HepG2 (cell line): Measurements from ENCODE around the gene PEAK1. TPM values are rescaled to one million over a fixed set of nuclear protein-coding genes. Genes with fewer than 3 reads are reported as not detected.

Source experiments
- ATAC-seq: fragments of 200-7000 bp; cut with Tn5 transposase; 3 replicates; pipeline ENCODE4 v1.9.1; 2020; ENCODE audit warnings: mild to moderate bottlenecking, moderate library complexity
- BruUV-seq: library from RNA; stranded (reverse); fragments of 400-500 nt; replicated peaks from 2 replicates; lab custom pipeline; 2021; lab: Mats Ljungman, UMichigan
- CTCF ChIA-PET: fragments of 300-600 bp; formaldehyde crosslinking; extraction: SDS; loops from one replicate; lab custom pipeline; 2021; ENCODE audit warnings: low total read pairs, inconsistent platforms, low intra/inter-chr PET ratio; lab: Yijun Ruan, JAX
- POLR2A ChIA-PET: fragments of 350-600 bp; sonication (Branson Sonifier 250); formaldehyde crosslinking; loops from one replicate; lab custom pipeline; 2020; ENCODE audit warnings: antibody characterized with exemption, inconsistent platforms; lab: Yijun Ruan, JAX
- DNase-seq: peaks from one replicate; pipeline ENCODE4 v3.0.0-alpha.2; 2015; ENCODE audit warnings: low spot score
- FAIRE-seq: peaks from 3 replicates; lab custom pipeline; 2011; peaks lifted over from hg19 to GRCh38; lab: Jason Lieb, UNC
- H2AFZ ChIP-seq: one replicate; pipeline ENCODE4 v1.6.1; 2011; ENCODE audit warnings: low read length, inconsistent platforms
- H3K27ac ChIP-seq: fragments of 300-600 bp; 3 replicates; pipeline ENCODE4 v1.8.0; 2011; ENCODE audit warnings: mixed run types, mild to moderate bottlenecking, mixed read lengths, low read length, inconsistent platforms; ENCODE audit not compliant: insufficient read depth; ENCODE audit errors: extremely low read length
- H3K27me3 ChIP-seq, 2 experiments: fragments of 200-600 bp in 1 of 2; 2 replicates in 1 of 2; 3 replicates in 1 of 2; pipeline versions ENCODE4 v1.6.0 to v1.8.0; 2011; ENCODE audit warnings: low read length in 2 of 2, mild to moderate bottlenecking in 2 of 2, moderate library complexity in 2 of 2, inconsistent platforms in 1 of 2; ENCODE audit not compliant: insufficient read depth in 2 of 2, control insufficient read depth in 1 of 2
- H3K36me3 ChIP-seq, 2 experiments: fragments of 200-600 bp in 1 of 2; replicated peaks in 1 of 2; 2 replicates in 1 of 2; 3 replicates in 1 of 2; pipeline versions ENCODE4 v1.5.1 to v1.8.0; 2011; ENCODE audit warnings: low read length in 2 of 2, inconsistent platforms in 1 of 2; ENCODE audit not compliant: insufficient read depth in 2 of 2, control insufficient read depth in 1 of 2
- H3K4me1 ChIP-seq: 2 replicates; pipeline ENCODE4 v1.5.1; 2012; ENCODE audit warnings: low read length, inconsistent platforms; ENCODE audit not compliant: insufficient read depth
- H3K4me2 ChIP-seq: 2 replicates; pipeline ENCODE4 v1.6.0; 2011; ENCODE audit warnings: low read depth, low read length, inconsistent platforms
- H3K4me3 ChIP-seq, 3 experiments: fragments of 200-600 bp in 1 of 3; sonication (generic), shearing (Covaris generic) in 1 of 3; replicated peaks in 1 of 3; 2 replicates each; pipeline ENCODE4 v1.5.1; 2011 to 2016; ENCODE audit warnings: low read length in 3 of 3, inconsistent platforms in 2 of 3, low read depth in 2 of 3, mild to moderate bottlenecking in 2 of 3, control low read depth in 1 of 3, mixed read lengths in 1 of 3; ENCODE audit not compliant: insufficient read depth in 1 of 3
- H3K79me2 ChIP-seq: one replicate; pipeline ENCODE4 v1.6.1; 2011; ENCODE audit warnings: low read length, inconsistent platforms; ENCODE audit not compliant: insufficient read depth
- H3K9ac ChIP-seq: 2 replicates; pipeline ENCODE4 v1.6.0; 2011; ENCODE audit warnings: mild to moderate bottlenecking, low read depth, low read length, inconsistent platforms; ENCODE audit not compliant: insufficient read depth
- H3K9me3 ChIP-seq: 2 replicates; pipeline ENCODE4 v1.5.1; 2012; ENCODE audit warnings: mild to moderate bottlenecking, low read length
- H4K20me1 ChIP-seq: 2 replicates; pipeline ENCODE4 v1.6.0; 2011; ENCODE audit warnings: inconsistent platforms, mild to moderate bottlenecking, low read length, moderate library complexity; ENCODE audit not compliant: insufficient read depth
- FOXO1 ChIP-seq: sonication (generic); formaldehyde crosslinking; IDR thresholded peaks from 2 replicates; pipeline ENCODE4 v1.4.0; 2020; ENCODE audit warnings: missing genetic modification reagents
- KDM1A ChIP-seq: IDR thresholded peaks from 2 replicates; pipeline ENCODE4 v1.6.1; 2016; ENCODE audit warnings: missing compliant biosample characterization
- NRL ChIP-seq: sonication (generic); formaldehyde crosslinking; IDR thresholded peaks from 2 replicates; pipeline ENCODE4 v1.5.0; 2020; ENCODE audit warnings: missing genetic modification reagents, mild to moderate bottlenecking, moderate library complexity, borderline replicate concordance
- PPARG ChIP-seq: conservative IDR thresholded peaks from 2 replicates; pipeline ENCODE4 v1.6.1; 2016; ENCODE audit warnings: missing biosample characterization, missing genetic modification reagents
- TEAD2 ChIP-seq: sonication (generic); formaldehyde crosslinking; IDR thresholded peaks from 2 replicates; pipeline ENCODE4 v1.9.0; 2021; ENCODE audit warnings: missing genetic modification reagents
- ZBTB8A ChIP-seq: sonication (generic); formaldehyde crosslinking; IDR thresholded peaks from 2 replicates; pipeline ENCODE4 v1.4.0; 2020; ENCODE audit warnings: mild to moderate bottlenecking, low read depth, missing genetic modification reagents, borderline replicate concordance
- ZFYVE20 ChIP-seq: sonication (generic); formaldehyde crosslinking; IDR thresholded peaks from 2 replicates; pipeline ENCODE4 v1.8.0; 2023; ENCODE audit warnings: low read depth, mild to moderate bottlenecking, moderate library complexity, missing genetic modification reagents, borderline replicate concordance
- ZNF160 ChIP-seq: sonication (generic); formaldehyde crosslinking; IDR thresholded peaks from 2 replicates; pipeline ENCODE4 v1.8.0; 2022; ENCODE audit warnings: mild to moderate bottlenecking, inconsistent platforms, missing genetic modification reagents
- ZNF282 ChIP-seq: fragments of 450-650 bp; IDR thresholded peaks from 2 replicates; pipeline ENCODE4 v1.6.1; 2018; ENCODE audit not compliant: partially characterized antibody
- ZNF296 ChIP-seq: sonication (generic); formaldehyde crosslinking; conservative IDR thresholded peaks from 2 replicates; pipeline ENCODE4 v1.5.0; 2020; ENCODE audit warnings: mild to moderate bottlenecking, missing genetic modification reagents
- ZNF382 ChIP-seq: sonication (generic); formaldehyde crosslinking; IDR thresholded peaks from 2 replicates; pipeline ENCODE4 v1.5.0; 2020; ENCODE audit warnings: missing genetic modification reagents, mild to moderate bottlenecking, borderline replicate concordance
- ZSCAN29 ChIP-seq: sonication (generic); formaldehyde crosslinking; conservative IDR thresholded peaks from 2 replicates; pipeline ENCODE4 v1.4.0; 2020; ENCODE audit warnings: mild to moderate bottlenecking, missing genetic modification reagents
- whole genome bisulfite sequencing: methylation state at CpG from one replicate; pipeline ENCODE4 v1.1.6; 2017; ENCODE audit warnings: low lambda C conversion rate; 5-methylcytosine and 5-hydroxymethylcytosine counted together
- in situ Hi-C: cut with HindIII; loops from 2 replicates; pipeline ENCODE4 v1.10.0; 2017; ENCODE audit warnings: low pct_unique_long_range_greater_than_20kb; ENCODE audit not compliant: extremely low pct_ligation_motif_present
- intact Hi-C: fragments of 100-400 bp; cut with micrococcal nuclease; formaldehyde crosslinking; loops from one replicate; pipeline ENCODE4 v1.10.0; 2022; ENCODE audit not compliant: unreplicated experiment
- polyA plus RNA-seq, 8 experiments: library from polyadenylated mRNA; depleted of rRNA in 3 of 8; stranded (reverse) in 7 of 8; unstranded in 1 of 8; fragments of >200 nt; fragmentation: Illumina TruSeq in 4 of 8; extraction: Trizol in 4 of 8; gene quantifications; 2 replicates each; pipeline versions ENCODE4 v1.2.1 to v1.2.3, GENCODE V29; 2011 to 2016; ENCODE audit warnings: low read depth in 4 of 8, missing spikeins in 1 of 8, mixed read lengths in 1 of 8; ENCODE audit not compliant: insufficient read depth in 1 of 8
- total RNA-seq, 5 experiments: library from RNA; depleted of rRNA; stranded (reverse); fragments of >200 nt; fragmentation: Illumina TruSeq; extraction: Trizol; gene quantifications; 2 replicates each; pipeline ENCODE4 v1.2.3, GENCODE V29; 2016; ENCODE audit warnings: low read depth in 1 of 5
- TF ChIP-seq, protein P1 (sequence below): sonication (generic); formaldehyde crosslinking; IDR thresholded peaks from 2 replicates; pipeline ENCODE4 v1.8.1; 2022; ENCODE audit warnings: mild to moderate bottlenecking, missing genetic modification reagents
- TF ChIP-seq, protein P2 (sequence below): sonication (generic); formaldehyde crosslinking; IDR thresholded peaks from 2 replicates; pipeline ENCODE4 v1.5.0; 2020; ENCODE audit warnings: missing genetic modification reagents
- TF ChIP-seq, protein P3 (sequence below): sonication (generic); formaldehyde crosslinking; IDR thresholded peaks from 2 replicates; pipeline ENCODE4 v1.5.1; 2020; ENCODE audit warnings: mild to moderate bottlenecking, missing genetic modification reagents, borderline replicate concordance

Gene PEAK1
- total and polyA plus RNA-seq, 2 of the 13 experiments (the other 11 are each of a cell fraction or from before 2014, with no cell fraction given) = 6.0 to 6.6 TPM

DNA sequence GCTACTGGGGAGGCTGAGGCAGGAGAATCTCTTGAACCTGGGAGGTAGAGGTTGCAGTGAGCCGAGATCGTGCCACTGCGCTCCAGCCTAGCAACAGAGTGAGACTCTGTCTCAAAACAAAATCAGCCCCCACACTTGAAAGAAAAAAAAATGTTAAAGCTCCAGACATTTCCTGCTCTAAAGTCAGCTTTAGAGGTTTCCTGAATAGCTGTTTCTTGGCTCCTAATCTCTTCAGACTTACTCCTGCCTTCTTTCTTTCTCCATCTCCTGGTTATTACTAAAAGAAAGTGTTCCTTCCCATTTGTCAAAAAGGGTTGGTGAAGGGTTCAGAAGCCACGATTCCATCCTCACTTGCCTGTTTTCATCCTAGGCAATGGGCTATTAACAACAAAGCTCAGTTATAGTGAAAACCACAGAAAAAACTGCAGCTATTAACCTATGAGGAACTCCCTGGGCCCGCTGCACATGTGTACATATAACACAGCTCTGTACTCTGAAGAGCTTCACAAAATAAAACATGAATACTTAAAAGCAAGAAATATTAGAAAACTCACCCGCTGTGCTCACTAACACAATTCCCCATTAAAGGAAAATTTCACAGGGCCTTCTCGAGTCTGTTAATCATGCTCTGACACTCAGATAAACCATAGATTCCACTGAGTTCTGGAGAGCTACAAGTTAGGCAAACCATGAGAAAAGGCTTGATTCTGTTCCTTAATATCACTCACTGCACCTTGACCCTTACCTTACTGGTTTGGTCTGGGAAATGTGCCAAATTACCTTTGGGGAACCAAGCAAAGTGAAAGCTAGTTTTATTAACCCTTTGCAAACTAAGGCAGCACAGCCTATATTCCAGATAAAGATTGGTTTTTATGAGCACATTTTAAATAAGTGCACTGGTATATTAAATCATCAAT, 259.1 kb downstream of the PEAK1 start:
- Histone ChIP-seq H4K20me1 (no peaks in the 10 kb centered on the region), H3K36me3 (peaks cover 0 to 1% of the 10 kb centered on the region in 2 experiments; a peak in 2 of 5 replicates), H3K4me3 (peak overlapping the region in 2 of 3 experiments; percentile 19 to 27; a peak in 2 of 6 replicates), H3K79me2 (no peaks in the 10 kb centered on the region), H3K27ac (peak overlapping the region; percentile 62), H3K4me1 (peaks cover 60% of the 10 kb centered on the region), H3K27me3 (no peaks in the 10 kb centered on the region), H3K9me3 (no peaks in the 10 kb centered on the region), H3K9ac (peak overlapping the region; percentile 31), H2AFZ (no peak overlapping the region), H3K4me2 (peak overlapping the region; percentile 58)
- DNase-seq = peak; percentile 81
- 51% methylated on average over 7 of the region's 7 CpGs for WGBS
- peak; percentile 63 for FAIRE-seq
- in situ Hi-C loops = no loop called here
- TSS peak; percentile 59 for BruUV-seq
- CTCF ChIA-PET = no interaction called here
- POLR2A ChIA-PET = no interaction called here
- intact Hi-C loops = no loop called here
- ATAC-seq = peak; percentile 82
- TF ChIP-seq PPARG (CRISPR knock-in tag) (peak; percentile 93), ZNF282 (no peak), KDM1A (CRISPR knock-in tag) (no peak), ZSCAN29 (no peak), FOXO1 (CRISPR knock-in tag) (no peak), NRL (CRISPR knock-in tag) (no peak), ZNF160 (no peak), TEAD2 (CRISPR knock-in tag) (no peak), ZBTB8A (no peak), ZFYVE20 (CRISPR knock-in tag) (no peak), ZNF382 (no peak), ZNF296 (CRISPR knock-in tag) (no peak)
- TF ChIP-seq, protein P1, sequence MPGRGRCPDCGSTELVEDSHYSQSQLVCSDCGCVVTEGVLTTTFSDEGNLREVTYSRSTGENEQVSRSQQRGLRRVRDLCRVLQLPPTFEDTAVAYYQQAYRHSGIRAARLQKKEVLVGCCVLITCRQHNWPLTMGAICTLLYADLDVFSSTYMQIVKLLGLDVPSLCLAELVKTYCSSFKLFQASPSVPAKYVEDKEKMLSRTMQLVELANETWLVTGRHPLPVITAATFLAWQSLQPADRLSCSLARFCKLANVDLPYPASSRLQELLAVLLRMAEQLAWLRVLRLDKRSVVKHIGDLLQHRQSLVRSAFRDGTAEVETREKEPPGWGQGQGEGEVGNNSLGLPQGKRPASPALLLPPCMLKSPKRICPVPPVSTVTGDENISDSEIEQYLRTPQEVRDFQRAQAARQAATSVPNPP (CRISPR knock-in tag) = no peak
- TF ChIP-seq, protein P2, sequence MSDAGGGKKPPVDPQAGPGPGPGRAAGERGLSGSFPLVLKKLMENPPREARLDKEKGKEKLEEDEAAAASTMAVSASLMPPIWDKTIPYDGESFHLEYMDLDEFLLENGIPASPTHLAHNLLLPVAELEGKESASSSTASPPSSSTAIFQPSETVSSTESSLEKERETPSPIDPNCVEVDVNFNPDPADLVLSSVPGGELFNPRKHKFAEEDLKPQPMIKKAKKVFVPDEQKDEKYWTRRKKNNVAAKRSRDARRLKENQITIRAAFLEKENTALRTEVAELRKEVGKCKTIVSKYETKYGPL (CRISPR knock-in tag) = no peak
- TF ChIP-seq, protein P3, sequence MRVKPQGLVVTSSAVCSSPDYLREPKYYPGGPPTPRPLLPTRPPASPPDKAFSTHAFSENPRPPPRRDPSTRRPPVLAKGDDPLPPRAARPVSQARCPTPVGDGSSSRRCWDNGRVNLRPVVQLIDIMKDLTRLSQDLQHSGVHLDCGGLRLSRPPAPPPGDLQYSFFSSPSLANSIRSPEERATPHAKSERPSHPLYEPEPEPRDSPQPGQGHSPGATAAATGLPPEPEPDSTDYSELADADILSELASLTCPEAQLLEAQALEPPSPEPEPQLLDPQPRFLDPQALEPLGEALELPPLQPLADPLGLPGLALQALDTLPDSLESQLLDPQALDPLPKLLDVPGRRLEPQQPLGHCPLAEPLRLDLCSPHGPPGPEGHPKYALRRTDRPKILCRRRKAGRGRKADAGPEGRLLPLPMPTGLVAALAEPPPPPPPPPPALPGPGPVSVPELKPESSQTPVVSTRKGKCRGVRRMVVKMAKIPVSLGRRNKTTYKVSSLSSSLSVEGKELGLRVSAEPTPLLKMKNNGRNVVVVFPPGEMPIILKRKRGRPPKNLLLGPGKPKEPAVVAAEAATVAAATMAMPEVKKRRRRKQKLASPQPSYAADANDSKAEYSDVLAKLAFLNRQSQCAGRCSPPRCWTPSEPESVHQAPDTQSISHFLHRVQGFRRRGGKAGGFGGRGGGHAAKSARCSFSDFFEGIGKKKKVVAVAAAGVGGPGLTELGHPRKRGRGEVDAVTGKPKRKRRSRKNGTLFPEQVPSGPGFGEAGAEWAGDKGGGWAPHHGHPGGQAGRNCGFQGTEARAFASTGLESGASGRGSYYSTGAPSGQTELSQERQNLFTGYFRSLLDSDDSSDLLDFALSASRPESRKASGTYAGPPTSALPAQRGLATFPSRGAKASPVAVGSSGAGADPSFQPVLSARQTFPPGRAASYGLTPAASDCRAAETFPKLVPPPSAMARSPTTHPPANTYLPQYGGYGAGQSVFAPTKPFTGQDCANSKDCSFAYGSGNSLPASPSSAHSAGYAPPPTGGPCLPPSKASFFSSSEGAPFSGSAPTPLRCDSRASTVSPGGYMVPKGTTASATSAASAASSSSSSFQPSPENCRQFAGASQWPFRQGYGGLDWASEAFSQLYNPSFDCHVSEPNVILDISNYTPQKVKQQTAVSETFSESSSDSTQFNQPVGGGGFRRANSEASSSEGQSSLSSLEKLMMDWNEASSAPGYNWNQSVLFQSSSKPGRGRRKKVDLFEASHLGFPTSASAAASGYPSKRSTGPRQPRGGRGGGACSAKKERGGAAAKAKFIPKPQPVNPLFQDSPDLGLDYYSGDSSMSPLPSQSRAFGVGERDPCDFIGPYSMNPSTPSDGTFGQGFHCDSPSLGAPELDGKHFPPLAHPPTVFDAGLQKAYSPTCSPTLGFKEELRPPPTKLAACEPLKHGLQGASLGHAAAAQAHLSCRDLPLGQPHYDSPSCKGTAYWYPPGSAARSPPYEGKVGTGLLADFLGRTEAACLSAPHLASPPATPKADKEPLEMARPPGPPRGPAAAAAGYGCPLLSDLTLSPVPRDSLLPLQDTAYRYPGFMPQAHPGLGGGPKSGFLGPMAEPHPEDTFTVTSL = peak; percentile 39; the same call in 1 of the 2 replicates
